GM23248 (cell line): Measurements from ENCODE around the gene HPSE.

ENCODE experiments used
- EZH2 ChIP-seq: fragments of 200-600 bp; sonication (generic); IDR thresholded peaks from 2 replicates; pipeline ENCODE4 v1.6.1; 2018; ENCODE audit warnings: antibody characterized with exemption, mild to moderate bottlenecking; ENCODE audit not compliant: insufficient read depth, poor library complexity, severe bottlenecking
- EZH2phosphoT487 ChIP-seq: fragments of 200-600 bp; sonication (generic); IDR thresholded peaks from 2 replicates; pipeline ENCODE4 v1.6.1; 2018; ENCODE audit warnings: antibody characterized with exemption, moderate library complexity, mild to moderate bottlenecking, low read depth; ENCODE audit not compliant: insufficient read depth

GRCh38 chr4:83251447-83251830, 83.2 kb downstream of the HPSE start:
- no peak for TF ChIP-seq EZH2
- TF ChIP-seq EZH2phosphoT487: no peak
